PC-9 (cell line): ENCODE results near the gene DNAH14.

Experiments
- CTCF ChIP-seq: fragments of 200-600 bp; sonication (generic); conservative IDR thresholded peaks from 2 replicates; pipeline ENCODE4 v1.6.1; 2017; ENCODE audit warnings: mixed run types, antibody characterized with exemption, mild to moderate bottlenecking, moderate library complexity
- EZH2 ChIP-seq: fragments of 200-600 bp; sonication (generic); IDR thresholded peaks from 2 replicates; pipeline ENCODE4 v1.8.0; 2017; ENCODE audit warnings: antibody characterized with exemption, low read depth

DNA sequence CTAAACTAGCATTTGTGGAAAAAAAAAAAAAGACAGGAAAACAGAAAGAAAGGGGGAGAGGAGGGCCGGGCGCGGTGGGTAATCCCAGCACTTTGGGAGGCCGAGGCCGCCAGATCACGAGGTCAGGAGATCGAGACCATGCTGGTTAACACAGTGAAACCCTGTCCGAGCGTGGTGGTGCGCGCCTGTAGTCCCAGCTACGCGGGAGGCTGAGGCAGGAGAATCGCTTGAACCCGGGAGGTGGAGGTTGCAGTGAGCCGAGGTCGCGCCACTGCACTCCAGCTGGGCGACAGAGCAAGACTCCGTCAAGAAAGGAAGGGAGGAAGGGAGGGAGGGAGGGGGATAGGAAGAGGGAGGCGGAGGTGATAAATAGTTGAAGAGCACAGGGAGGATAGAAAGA, 443.7 kb downstream of the DNAH14 start:
- no peak for TF ChIP-seq CTCF
- no peak for TF ChIP-seq EZH2
